Astrocyte (in vitro differentiated cells and primary cell): Measurements from ENCODE around the gene MAP7D1. TPM values are rescaled to one million over a fixed set of nuclear protein-coding genes. Genes with fewer than 3 reads are reported as not detected.
A peak's percentile ranks its signal among the peaks of the same experiment; 100 is the strongest.

Experiments
- DNase-seq: peaks from one replicate; pipeline ENCODE4 v3.0.0-alpha.2; 2010; ENCODE audit warnings: low read depth
- FAIRE-seq: peaks from 2 replicates; lab custom pipeline; 2011; peaks lifted over from hg19 to GRCh38; lab: Jason Lieb, UNC
- H2AFZ ChIP-seq: 2 replicates; pipeline ENCODE4 v1.6.0; 2012; ENCODE audit warnings: low read depth, low read length, inconsistent platforms
- H3K27ac ChIP-seq: 2 replicates; pipeline ENCODE4 v1.5.1; 2011; ENCODE audit warnings: low read depth, low read length, inconsistent platforms
- H3K27me3 ChIP-seq: 2 replicates; pipeline ENCODE4 v1.6.0; 2011; ENCODE audit warnings: low read length, inconsistent platforms; ENCODE audit not compliant: insufficient read depth
- H3K36me3 ChIP-seq: 2 replicates; pipeline ENCODE4 v1.5.1; 2011; ENCODE audit warnings: low read length, inconsistent platforms; ENCODE audit not compliant: insufficient read depth
- H3K4me1 ChIP-seq: 2 replicates; pipeline ENCODE4 v1.5.1; 2011; ENCODE audit warnings: low read length, inconsistent platforms; ENCODE audit not compliant: insufficient read depth
- H3K4me2 ChIP-seq: 2 replicates; pipeline ENCODE4 v1.6.0; 2012; ENCODE audit warnings: low read length, inconsistent platforms
- H3K4me3 ChIP-seq: 2 replicates; pipeline ENCODE4 v1.5.1; 2011; ENCODE audit warnings: low read depth, mild to moderate bottlenecking, low read length, inconsistent platforms; ENCODE audit not compliant: insufficient read depth
- H3K79me2 ChIP-seq: 2 replicates; pipeline ENCODE4 v1.6.0; 2012; ENCODE audit warnings: mild to moderate bottlenecking, low read length, inconsistent platforms; ENCODE audit not compliant: insufficient read depth
- H3K9ac ChIP-seq: 2 replicates; pipeline ENCODE4 v1.6.0; 2012; ENCODE audit warnings: mild to moderate bottlenecking, low read length, inconsistent platforms
- H3K9me3 ChIP-seq: 2 replicates; pipeline ENCODE4 v1.5.1; 2012; ENCODE audit warnings: low read depth, mild to moderate bottlenecking, low read length, inconsistent platforms; ENCODE audit not compliant: insufficient read depth
- H4K20me1 ChIP-seq: 2 replicates; pipeline ENCODE4 v1.6.0; 2012; ENCODE audit warnings: low read length, inconsistent platforms; ENCODE audit not compliant: insufficient read depth
- H3K27ac Mint-ChIP-seq: one replicate; pipeline ENCODE4 v1.8.0; 2021; ENCODE audit warnings: mild to moderate bottlenecking, mixed read lengths; ENCODE audit not compliant: unreplicated experiment
- H3K27me3 Mint-ChIP-seq: one replicate; pipeline ENCODE4 v1.8.0; 2021; ENCODE audit warnings: low read depth, mixed read lengths; ENCODE audit not compliant: unreplicated experiment
- H3K36me3 Mint-ChIP-seq: one replicate; pipeline ENCODE4 v1.8.0; 2021; ENCODE audit warnings: low read depth, mixed read lengths; ENCODE audit not compliant: unreplicated experiment
- H3K4me1 Mint-ChIP-seq: one replicate; pipeline ENCODE4 v1.8.0; 2021; ENCODE audit warnings: low read depth, mixed read lengths; ENCODE audit not compliant: unreplicated experiment
- H3K4me3 Mint-ChIP-seq: one replicate; pipeline ENCODE4 v1.8.0; 2021; ENCODE audit warnings: mild to moderate bottlenecking, moderate library complexity, mixed read lengths; ENCODE audit not compliant: unreplicated experiment
- H3K9me3 Mint-ChIP-seq: one replicate; pipeline ENCODE4 v1.8.0; 2021; ENCODE audit warnings: mild to moderate bottlenecking, mixed read lengths; ENCODE audit not compliant: unreplicated experiment
- EZH2 ChIP-seq: IDR thresholded peaks from 2 replicates; pipeline ENCODE4 v1.6.1; 2012; ENCODE audit warnings: mild to moderate bottlenecking, low read length, inconsistent platforms; ENCODE audit not compliant: insufficient read depth
- total RNA-seq: library from RNA; stranded (reverse); gene quantifications from 2 replicates; pipeline ENCODE4 v1.2.1, GENCODE V29; 2021
- TF ChIP-seq, protein P1 (sequence below): IDR thresholded peaks from 2 replicates; pipeline ENCODE4 v1.5.1; 2011; ENCODE audit warnings: low read depth, mild to moderate bottlenecking, inconsistent platforms, low read length, moderate library complexity; ENCODE audit not compliant: insufficient read depth

The MAP7D1 gene
- total RNA-seq, 1 donor from 2014 or later, result 271 TPM

DNA sequence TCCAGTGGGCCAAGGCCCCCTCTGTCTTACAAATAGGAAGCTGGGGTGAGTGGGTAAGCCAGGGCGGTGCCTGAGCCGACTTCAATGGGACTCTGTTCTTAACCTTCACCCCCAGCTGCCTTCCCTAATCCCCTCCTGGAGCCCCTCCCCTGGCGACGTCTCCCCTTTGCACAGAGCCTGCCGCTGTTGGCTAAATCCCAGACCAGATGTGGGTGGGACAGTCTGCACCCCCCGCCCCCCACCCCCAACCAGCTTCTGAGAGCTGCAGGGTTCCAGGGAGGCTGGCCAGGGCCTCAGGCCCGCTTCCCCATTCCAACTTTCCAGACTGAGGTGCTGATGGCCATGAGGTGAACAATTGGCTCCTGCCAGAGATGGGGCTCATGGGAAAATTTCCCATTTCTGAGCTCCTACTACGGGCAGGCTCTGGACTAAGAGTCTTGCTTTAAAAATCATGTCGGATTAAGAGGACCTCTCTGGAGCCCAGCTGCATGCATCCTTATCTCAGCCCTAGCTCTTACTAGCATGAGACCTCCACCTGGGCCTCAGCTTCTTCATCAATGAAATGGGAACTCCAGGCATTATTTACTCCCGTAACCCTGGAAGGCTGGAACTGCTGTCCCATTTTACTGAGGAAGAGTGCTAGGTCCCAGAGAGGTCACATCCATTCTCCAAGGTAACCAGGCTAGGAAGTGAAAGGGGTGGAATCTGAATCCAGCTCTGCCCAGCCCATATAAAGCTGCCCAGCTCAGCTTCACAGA lies 37.3 kb upstream of the MAP7D1 start:
- Mint-ChIP-seq H3K9me3 (no peaks in the 10 kb centered on the region), H3K27ac (no peak overlapping the region), H3K4me3 (no peak overlapping the region), H3K4me1 (peaks cover 33% of the 10 kb centered on the region), H3K36me3 (no peaks in the 10 kb centered on the region), H3K27me3 (peaks cover 19% of the 10 kb centered on the region)
- H3K4me2 ChIP-seq, result no peak overlapping the region
- H3K79me2 ChIP-seq, result no peaks in the 10 kb centered on the region
- no peak for DNase-seq
- H3K4me1 ChIP-seq, result peaks cover 30% of the 10 kb centered on the region
- H3K36me3 ChIP-seq, result no peaks in the 10 kb centered on the region
- H4K20me1 ChIP-seq, result no peaks in the 10 kb centered on the region
- peaks cover 3% of the 10 kb centered on the region for H3K27me3 ChIP-seq
- no peak overlapping the region for H3K4me3 ChIP-seq
- no peak overlapping the region for H2AFZ ChIP-seq
- no peak overlapping the region for H3K9ac ChIP-seq
- no peak for FAIRE-seq
- no peak overlapping the region for H3K27ac ChIP-seq
- H3K9me3 ChIP-seq, result no peaks in the 10 kb centered on the region
- TF ChIP-seq, protein P1, sequence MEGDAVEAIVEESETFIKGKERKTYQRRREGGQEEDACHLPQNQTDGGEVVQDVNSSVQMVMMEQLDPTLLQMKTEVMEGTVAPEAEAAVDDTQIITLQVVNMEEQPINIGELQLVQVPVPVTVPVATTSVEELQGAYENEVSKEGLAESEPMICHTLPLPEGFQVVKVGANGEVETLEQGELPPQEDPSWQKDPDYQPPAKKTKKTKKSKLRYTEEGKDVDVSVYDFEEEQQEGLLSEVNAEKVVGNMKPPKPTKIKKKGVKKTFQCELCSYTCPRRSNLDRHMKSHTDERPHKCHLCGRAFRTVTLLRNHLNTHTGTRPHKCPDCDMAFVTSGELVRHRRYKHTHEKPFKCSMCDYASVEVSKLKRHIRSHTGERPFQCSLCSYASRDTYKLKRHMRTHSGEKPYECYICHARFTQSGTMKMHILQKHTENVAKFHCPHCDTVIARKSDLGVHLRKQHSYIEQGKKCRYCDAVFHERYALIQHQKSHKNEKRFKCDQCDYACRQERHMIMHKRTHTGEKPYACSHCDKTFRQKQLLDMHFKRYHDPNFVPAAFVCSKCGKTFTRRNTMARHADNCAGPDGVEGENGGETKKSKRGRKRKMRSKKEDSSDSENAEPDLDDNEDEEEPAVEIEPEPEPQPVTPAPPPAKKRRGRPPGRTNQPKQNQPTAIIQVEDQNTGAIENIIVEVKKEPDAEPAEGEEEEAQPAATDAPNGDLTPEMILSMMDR, result no peak
- no peak for TF ChIP-seq EZH2

DNA sequence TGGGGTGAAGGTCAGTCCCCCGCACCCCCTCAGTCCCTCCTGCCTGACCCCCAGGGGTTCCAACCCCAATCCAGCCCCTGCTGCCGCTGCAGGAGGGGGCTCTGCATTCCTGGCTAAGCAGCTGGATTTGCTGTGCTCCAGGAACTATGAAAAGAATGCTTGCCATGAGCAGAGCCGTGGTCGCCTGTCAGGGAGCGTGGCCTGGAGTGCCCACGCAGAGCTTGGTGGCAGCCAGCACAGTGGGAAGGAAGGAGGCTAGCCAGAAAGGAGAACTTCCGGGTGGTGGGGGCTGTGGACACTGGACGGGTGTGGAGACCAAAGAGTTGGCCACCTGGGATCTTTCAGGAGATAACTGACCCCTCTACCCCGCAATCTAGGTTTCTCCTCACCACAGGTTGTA lies 36.5 kb upstream of the MAP7D1 start:
- peaks cover 23% of the 10 kb centered on the region for H3K27me3 Mint-ChIP-seq
- DNase-seq (no peak), FAIRE-seq (no peak)
- no peaks in the 10 kb centered on the region for H3K36me3 ChIP-seq
- H3K36me3 Mint-ChIP-seq, result no peaks in the 10 kb centered on the region
- H3K4me2 ChIP-seq, result peak overlapping the region; percentile 28
- no peaks in the 10 kb centered on the region for H3K79me2 ChIP-seq
- no peak overlapping the region for H3K9ac ChIP-seq
- H3K4me1 Mint-ChIP-seq, result peaks cover 37% of the 10 kb centered on the region
- peaks cover 8% of the 10 kb centered on the region for H3K27me3 ChIP-seq
- no peaks in the 10 kb centered on the region for H3K9me3 Mint-ChIP-seq
- H3K4me1 ChIP-seq, result peaks cover 27% of the 10 kb centered on the region
- no peaks in the 10 kb centered on the region for H4K20me1 ChIP-seq
- H3K4me3 Mint-ChIP-seq, result no peak overlapping the region
- H3K9me3 ChIP-seq, result no peaks in the 10 kb centered on the region
- H3K27ac ChIP-seq, result no peak overlapping the region
- no peak overlapping the region for H3K27ac Mint-ChIP-seq
- H3K4me3 ChIP-seq, result no peak overlapping the region
- no peak for TF ChIP-seq EZH2
- H2AFZ ChIP-seq, result no peak overlapping the region

DNA sequence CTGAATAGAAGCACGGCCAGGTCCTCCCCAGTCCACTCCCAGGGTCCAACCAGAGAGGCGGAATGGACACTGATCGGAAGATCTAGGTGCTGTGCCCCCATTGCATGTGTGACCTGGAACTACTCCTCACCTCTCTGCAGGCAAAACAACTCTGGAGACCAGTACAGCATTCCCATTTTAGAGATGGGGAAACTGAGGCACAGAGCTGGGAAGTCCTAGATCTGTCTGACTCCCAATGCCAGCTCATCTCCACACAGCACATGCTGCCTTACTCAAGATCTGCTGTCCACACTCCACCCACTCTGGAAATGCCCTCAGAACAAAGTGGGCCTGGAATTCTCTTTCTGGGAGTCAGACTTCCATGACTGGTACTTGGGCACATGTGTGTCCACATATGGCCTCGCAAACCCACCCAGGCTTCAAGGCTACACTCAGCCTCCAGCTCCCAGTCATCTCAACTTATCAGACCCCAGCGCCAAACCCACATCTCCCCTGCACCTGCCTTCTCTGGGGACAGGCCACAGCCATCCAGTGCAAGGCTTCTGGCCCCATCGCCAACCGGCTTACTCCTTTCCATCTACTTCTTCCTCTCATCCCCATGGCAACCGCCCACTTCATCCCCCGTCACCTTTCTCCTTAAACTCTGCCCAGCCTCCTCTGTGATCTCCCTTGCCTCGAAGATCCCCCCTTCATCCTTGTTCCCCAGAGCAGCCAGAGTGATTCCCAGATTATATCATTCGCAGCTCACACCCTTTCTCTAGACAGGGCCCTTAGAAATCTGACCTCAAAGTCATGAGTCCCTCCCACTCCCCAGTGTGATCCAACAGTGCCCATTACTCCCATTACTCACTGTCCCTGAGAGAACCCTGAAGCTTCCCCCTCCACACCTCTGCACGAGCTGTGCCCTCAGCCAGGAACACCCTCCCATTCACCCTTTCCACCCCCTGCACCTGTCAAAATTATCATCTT lies 33.6 kb upstream of the MAP7D1 start:
- H3K9me3 ChIP-seq, result no peaks in the 10 kb centered on the region
- Mint-ChIP-seq H3K9me3 (peaks cover 2% of the 10 kb centered on the region), H3K36me3 (no peaks in the 10 kb centered on the region), H3K4me3 (peak overlapping the region; percentile 60), H3K4me1 (peaks cover 30% of the 10 kb centered on the region), H3K27me3 (peaks cover 36% of the 10 kb centered on the region), H3K27ac (no peak overlapping the region)
- no peak for DNase-seq
- H4K20me1 ChIP-seq, result no peaks in the 10 kb centered on the region
- no peak overlapping the region for H2AFZ ChIP-seq
- H3K4me3 ChIP-seq, result no peak overlapping the region
- TF ChIP-seq EZH2, result no peak
- TF ChIP-seq, protein P1, result no peak
- no peaks in the 10 kb centered on the region for H3K79me2 ChIP-seq
- H3K27ac ChIP-seq, result no peak overlapping the region
- peaks cover 13% of the 10 kb centered on the region for H3K27me3 ChIP-seq
- peaks cover 12% of the 10 kb centered on the region for H3K4me1 ChIP-seq
- no peaks in the 10 kb centered on the region for H3K36me3 ChIP-seq
- no peak for FAIRE-seq
- no peak overlapping the region for H3K9ac ChIP-seq
- H3K4me2 ChIP-seq, result no peak overlapping the region
